Measurements from ENCODE around the gene ERGIC1. TPM values are rescaled to one million over a fixed set of nuclear protein-coding genes. Genes with fewer than 3 reads are reported as not detected.

ERGIC1 gene
- total and polyA plus RNA-seq, 8 donors = 54.5 to 293 (median 104) TPM

- Histone ChIP-seq H3K36me3 (peaks cover 37 to 94% (median 87%) of the 10 kb centered on the region in 4 donors), H3K27ac (peak overlapping the region; percentile 57 to 95 (median 73)), H3K9me3 (no peaks in the 10 kb centered on the region), H3K27me3 (no peaks in the 10 kb centered on the region), H3K4me1 (peaks cover 10 to 31% (median 22%) of the 10 kb centered on the region in 4 donors), H3K4me3 (no peak overlapping the region)
- TF ChIP-seq POLR2AphosphoS5 (IDR thresholded peaks at IDR 0.05) (peak in 2 of 3 donors; percentile 44 to 65), EP300 (IDR thresholded peaks at IDR 0.05) (no peak)
- DNase-seq = peak; percentile 62 to 90
- intact Hi-C loops (cut with DNase I; ENCODE audit: low total_unique reads) = no loop called here
- WGBS, 5 donors = 43 to 61% (median 46%) methylated on average over 28 of the region's 28 CpGs
Observed at GRCh38 chr5:172918421-172919371, 84.6 kb downstream of the ERGIC1 start.

- TF ChIP-seq CTCF (IDR thresholded peaks at IDR 0.05) (no peak), EP300 (IDR thresholded peaks at IDR 0.05) (peak; percentile 91), POLR2AphosphoS5 (IDR thresholded peaks at IDR 0.05) (peak; percentile 5 to 92 (median 64)), POLR2A (IDR thresholded peaks at IDR 0.05) (no peak)
- no peaks in the 10 kb centered on the region for H3K9me3 ChIP-seq
- peak overlapping the region; percentile 57 to 95 (median 73) for H3K27ac ChIP-seq
- H3K27me3 ChIP-seq = no peaks in the 10 kb centered on the region
- no peak overlapping the region for H3K4me3 ChIP-seq
- peaks cover 31 to 94% (median 89%) of the 10 kb centered on the region in 4 donors for H3K36me3 ChIP-seq
- intact Hi-C loops (cut with DNase I; ENCODE audit: low total_unique reads) = no loop called here
- peaks cover 8 to 31% (median 24%) of the 10 kb centered on the region in 4 donors for H3K4me1 ChIP-seq
- DNase-seq = peak in 1 of 2 donors; percentile 71
- WGBS, 5 donors = 64 to 82% (median 72%) methylated on average over 15 to 16 of the region's 16 CpGs
Observed at GRCh38 chr5:172919525-172920446, 85.7 kb downstream of the ERGIC1 start.

GRCh38 chr5:172920447-172920849 is 86.4 kb downstream of the ERGIC1 start:
- H3K27ac ChIP-seq = peak overlapping the region in 4 of 5 donors; percentile 30 to 95 (median 76)

GRCh38 chr5:172920995-172921394 is 86.9 kb downstream of the ERGIC1 start:
- no peak for DNase-seq
- Histone ChIP-seq H3K9me3 (no peaks in the 10 kb centered on the region), H3K27ac (peak overlapping the region in 3 of 5 donors; percentile 48 to 95 (median 72)), H3K36me3 (peaks cover 19 to 94% (median 88%) of the 10 kb centered on the region in 4 donors), H3K27me3 (no peaks in the 10 kb centered on the region), H3K4me1 (peaks cover 8 to 40% (median 27%) of the 10 kb centered on the region in 4 donors), H3K4me3 (no peak overlapping the region)
- TF ChIP-seq CTCF (IDR thresholded peaks at IDR 0.05) (no peak), POLR2A (IDR thresholded peaks at IDR 0.05) (no peak), EP300 (IDR thresholded peaks at IDR 0.05) (no peak), POLR2AphosphoS5 (IDR thresholded peaks at IDR 0.05) (no peak)
- 91 to 95% (median 92%) methylated on average over 12 of the region's 12 CpGs for WGBS, 5 donors
- intact Hi-C loops (cut with DNase I; ENCODE audit: low total_unique reads) = no loop called here

More at GRCh38 chr5:172920447-172920849, 86.4 kb downstream of the ERGIC1 start:
- Histone ChIP-seq H3K4me3 (no peak overlapping the region), H3K9me3 (no peaks in the 10 kb centered on the region), H3K4me1 (peaks cover 8 to 37% (median 27%) of the 10 kb centered on the region in 4 donors), H3K27me3 (no peaks in the 10 kb centered on the region), H3K36me3 (peaks cover 25 to 94% (median 88%) of the 10 kb centered on the region in 4 donors)
- 76 to 89% (median 85%) methylated on average over 13 of the region's 13 CpGs for WGBS, 5 donors
- peak in 1 of 2 donors; percentile 66 for DNase-seq
- TF ChIP-seq POLR2A (IDR thresholded peaks at IDR 0.05) = no peak
- no peak for TF ChIP-seq CTCF (IDR thresholded peaks at IDR 0.05)
- peak; percentile 99 for TF ChIP-seq EP300 (IDR thresholded peaks at IDR 0.05)
- peak; percentile 37 to 96 (median 77) for TF ChIP-seq POLR2AphosphoS5 (IDR thresholded peaks at IDR 0.05)
- intact Hi-C loops (cut with DNase I; ENCODE audit: low total_unique reads) = no loop called here

All from stomach (tissue), 9 donors.